ENCODE results near the gene STRBP.

- TF ChIP-seq, protein P1, sequence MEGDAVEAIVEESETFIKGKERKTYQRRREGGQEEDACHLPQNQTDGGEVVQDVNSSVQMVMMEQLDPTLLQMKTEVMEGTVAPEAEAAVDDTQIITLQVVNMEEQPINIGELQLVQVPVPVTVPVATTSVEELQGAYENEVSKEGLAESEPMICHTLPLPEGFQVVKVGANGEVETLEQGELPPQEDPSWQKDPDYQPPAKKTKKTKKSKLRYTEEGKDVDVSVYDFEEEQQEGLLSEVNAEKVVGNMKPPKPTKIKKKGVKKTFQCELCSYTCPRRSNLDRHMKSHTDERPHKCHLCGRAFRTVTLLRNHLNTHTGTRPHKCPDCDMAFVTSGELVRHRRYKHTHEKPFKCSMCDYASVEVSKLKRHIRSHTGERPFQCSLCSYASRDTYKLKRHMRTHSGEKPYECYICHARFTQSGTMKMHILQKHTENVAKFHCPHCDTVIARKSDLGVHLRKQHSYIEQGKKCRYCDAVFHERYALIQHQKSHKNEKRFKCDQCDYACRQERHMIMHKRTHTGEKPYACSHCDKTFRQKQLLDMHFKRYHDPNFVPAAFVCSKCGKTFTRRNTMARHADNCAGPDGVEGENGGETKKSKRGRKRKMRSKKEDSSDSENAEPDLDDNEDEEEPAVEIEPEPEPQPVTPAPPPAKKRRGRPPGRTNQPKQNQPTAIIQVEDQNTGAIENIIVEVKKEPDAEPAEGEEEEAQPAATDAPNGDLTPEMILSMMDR (IDR thresholded peaks at IDR 0.05; ENCODE audit: control extremely low read depth in 1 of 3, insufficient read depth in 1 of 3, low read depth in 1 of 3, low read length in 3 of 3): no peak
- no peak for TF ChIP-seq YY1 (IDR thresholded peaks at IDR 0.05; ENCODE audit: low read depth, low read length)
- no peak for TF ChIP-seq EP300 (IDR thresholded peaks at IDR 0.05; ENCODE audit: borderline replicate concordance in 1 of 2, low read depth in 2 of 2, low read length in 2 of 2)
- TF ChIP-seq EZH2 (IDR thresholded peaks at IDR 0.05; ENCODE audit: low read depth, low read length, severe bottlenecking): no peak
- no peak for TF ChIP-seq RXRA (IDR thresholded peaks at IDR 0.05; ENCODE audit: insufficient read depth, low read depth, low read length)
- TF ChIP-seq GABPA (IDR thresholded peaks at IDR 0.05; ENCODE audit: borderline replicate concordance, insufficient read depth, low read length): no peak
- no peak for TF ChIP-seq RNF2 (IDR thresholded peaks at IDR 0.05; ENCODE audit: borderline replicate concordance, low read depth, low read length, missing control alignments, poor library complexity, severe bottlenecking)
- no peak for TF ChIP-seq ASH2L (IDR thresholded peaks at IDR 0.05; ENCODE audit: low read length)
- TF ChIP-seq JUN (IDR thresholded peaks at IDR 0.05; ENCODE audit: low read depth, low read length): no peak
- TF ChIP-seq POLR2AphosphoS5 (IDR thresholded peaks at IDR 0.05; ENCODE audit: low read depth, low read length): no peak
- TF ChIP-seq CHD2 (IDR thresholded peaks at IDR 0.05; ENCODE audit: low read length): no peak
- no peak for TF ChIP-seq TAF7 (optimal IDR thresholded peaks at IDR 0.05; ENCODE audit: borderline replicate concordance, low read depth, low read length)
- TF ChIP-seq POLR2A (IDR thresholded peaks at IDR 0.05; ENCODE audit: control extremely low read depth in 1 of 2, low read depth in 2 of 2, low read length in 2 of 2): no peak
These were observed 16.3 kb upstream of the STRBP start for GRCh38 chr9:123284656-123285055.

All from H1 (cell line).